OCI-LY7 (cell line): Measurements from ENCODE around the gene CYTIP.

Experiments used
- EZH2phosphoT487 ChIP-seq: fragments of 200-600 bp; sonication (generic); IDR thresholded peaks from 2 replicates; pipeline ENCODE4 v1.6.1; 2018; ENCODE audit warnings: low read depth, borderline replicate concordance, mild to moderate bottlenecking, mixed run types, antibody characterized with exemption, low read length, moderate library complexity, mixed read lengths
- TF ChIP-seq, protein P1 (sequence below): fragments of 200-600 bp; sonication (generic); conservative IDR thresholded peaks from 2 replicates; pipeline ENCODE4 v1.5.1; 2014; ENCODE audit warnings: mild to moderate bottlenecking, antibody characterized with exemption, low read length, moderate library complexity, mixed read lengths

- TF ChIP-seq, protein P1, sequence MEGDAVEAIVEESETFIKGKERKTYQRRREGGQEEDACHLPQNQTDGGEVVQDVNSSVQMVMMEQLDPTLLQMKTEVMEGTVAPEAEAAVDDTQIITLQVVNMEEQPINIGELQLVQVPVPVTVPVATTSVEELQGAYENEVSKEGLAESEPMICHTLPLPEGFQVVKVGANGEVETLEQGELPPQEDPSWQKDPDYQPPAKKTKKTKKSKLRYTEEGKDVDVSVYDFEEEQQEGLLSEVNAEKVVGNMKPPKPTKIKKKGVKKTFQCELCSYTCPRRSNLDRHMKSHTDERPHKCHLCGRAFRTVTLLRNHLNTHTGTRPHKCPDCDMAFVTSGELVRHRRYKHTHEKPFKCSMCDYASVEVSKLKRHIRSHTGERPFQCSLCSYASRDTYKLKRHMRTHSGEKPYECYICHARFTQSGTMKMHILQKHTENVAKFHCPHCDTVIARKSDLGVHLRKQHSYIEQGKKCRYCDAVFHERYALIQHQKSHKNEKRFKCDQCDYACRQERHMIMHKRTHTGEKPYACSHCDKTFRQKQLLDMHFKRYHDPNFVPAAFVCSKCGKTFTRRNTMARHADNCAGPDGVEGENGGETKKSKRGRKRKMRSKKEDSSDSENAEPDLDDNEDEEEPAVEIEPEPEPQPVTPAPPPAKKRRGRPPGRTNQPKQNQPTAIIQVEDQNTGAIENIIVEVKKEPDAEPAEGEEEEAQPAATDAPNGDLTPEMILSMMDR, result no peak
- no peak for TF ChIP-seq EZH2phosphoT487
Observed at GRCh38 chr2:157376041-157376440, 67.8 kb downstream of the CYTIP start.
